ENCODE results near the gene BSDC1.
A peak's percentile ranks its signal among the peaks of the same experiment; 100 is the strongest.

Gene BSDC1

DNA sequence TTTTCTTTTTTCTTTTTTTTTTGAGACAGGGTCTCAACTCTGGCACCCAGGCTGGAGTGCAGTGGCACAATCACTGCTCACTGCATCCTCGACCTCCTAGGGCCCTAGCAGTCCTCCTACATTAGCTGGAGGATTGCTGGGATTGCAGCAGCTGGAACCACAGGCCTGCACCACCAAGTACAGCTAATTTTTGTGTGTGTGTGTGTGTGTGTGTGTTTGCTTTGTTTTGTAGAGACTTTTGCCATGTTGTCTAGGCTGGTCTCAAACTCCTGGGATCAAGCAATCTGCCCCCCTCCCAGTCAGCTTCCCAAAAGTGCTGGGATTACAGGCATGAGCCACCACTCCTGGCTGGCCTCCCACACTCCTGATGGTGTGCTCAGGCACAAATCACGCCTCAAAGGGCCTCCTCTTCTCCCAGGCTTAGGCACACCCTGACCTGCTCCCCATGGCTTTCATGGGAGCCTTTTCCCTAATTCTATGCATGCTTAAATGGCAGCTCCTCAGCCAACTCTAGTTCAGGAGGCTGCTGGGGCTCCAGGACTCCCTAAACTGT, 41.3 kb downstream of the BSDC1 start:
- TF ChIP-seq, protein P1, sequence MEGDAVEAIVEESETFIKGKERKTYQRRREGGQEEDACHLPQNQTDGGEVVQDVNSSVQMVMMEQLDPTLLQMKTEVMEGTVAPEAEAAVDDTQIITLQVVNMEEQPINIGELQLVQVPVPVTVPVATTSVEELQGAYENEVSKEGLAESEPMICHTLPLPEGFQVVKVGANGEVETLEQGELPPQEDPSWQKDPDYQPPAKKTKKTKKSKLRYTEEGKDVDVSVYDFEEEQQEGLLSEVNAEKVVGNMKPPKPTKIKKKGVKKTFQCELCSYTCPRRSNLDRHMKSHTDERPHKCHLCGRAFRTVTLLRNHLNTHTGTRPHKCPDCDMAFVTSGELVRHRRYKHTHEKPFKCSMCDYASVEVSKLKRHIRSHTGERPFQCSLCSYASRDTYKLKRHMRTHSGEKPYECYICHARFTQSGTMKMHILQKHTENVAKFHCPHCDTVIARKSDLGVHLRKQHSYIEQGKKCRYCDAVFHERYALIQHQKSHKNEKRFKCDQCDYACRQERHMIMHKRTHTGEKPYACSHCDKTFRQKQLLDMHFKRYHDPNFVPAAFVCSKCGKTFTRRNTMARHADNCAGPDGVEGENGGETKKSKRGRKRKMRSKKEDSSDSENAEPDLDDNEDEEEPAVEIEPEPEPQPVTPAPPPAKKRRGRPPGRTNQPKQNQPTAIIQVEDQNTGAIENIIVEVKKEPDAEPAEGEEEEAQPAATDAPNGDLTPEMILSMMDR (IDR thresholded peaks at IDR 0.05; ENCODE audit: insufficient read depth, low read length, missing control alignments) = no peak
- POLR2A ChIA-PET = interaction anchor here (0.5 to 5.6 kb wide), 2 partner anchors 17 to 268 kb away, joined by 3 to 38 read pairs; partner anchors contain the start of gene MARCKSL1
- CTCF ChIA-PET = interaction anchor here (0.9 to 3.8 kb wide), 10 partner anchors 12 to 153 kb away, joined by 3 to 26 read pairs (median 4); partner anchors contain the start of genes CCDC28B, DCDC2B and MARCKSL1
- no peak overlapping the region for H3K4me3 ChIP-seq (ENCODE audit: low read depth, low read length)
- no peak for DNase-seq (ENCODE audit: low read depth, low spot score)

DNA sequence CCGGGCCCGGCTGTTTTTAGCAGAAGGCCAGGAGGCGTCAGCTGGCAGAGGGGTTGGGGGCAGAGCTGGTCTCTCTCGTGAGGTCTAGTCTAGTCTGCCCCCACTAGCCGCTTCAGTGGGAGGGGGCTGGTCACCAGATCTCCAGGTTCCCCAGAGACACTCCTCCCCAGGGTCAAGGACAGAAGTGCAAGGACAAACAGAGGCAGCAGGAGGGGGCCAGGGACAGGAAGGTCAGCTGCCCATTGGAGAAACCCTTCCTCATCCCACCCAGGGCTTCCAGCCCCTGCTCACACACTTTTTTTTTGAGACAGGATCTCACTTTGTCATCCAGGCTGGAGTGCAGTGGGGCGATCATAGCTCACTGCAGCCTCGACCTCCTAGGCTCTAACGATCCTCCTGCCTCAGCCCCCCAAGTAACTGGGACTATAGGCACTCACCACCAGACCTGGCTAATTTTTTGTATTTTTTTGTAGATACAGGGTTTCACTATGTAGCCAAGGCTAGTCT, 41.9 kb downstream of the BSDC1 start:
- DNase-seq (ENCODE audit: low read depth, low spot score) = no peak
- TF ChIP-seq, protein P1 (IDR thresholded peaks at IDR 0.05; ENCODE audit: insufficient read depth, low read length, missing control alignments) = no peak
- CTCF ChIA-PET = interaction anchor here (0.9 to 3.8 kb wide), 8 partner anchors 16 to 152 kb away, joined by 3 to 26 read pairs (median 3); partner anchors contain the start of genes CCDC28B, DCDC2B and MARCKSL1
- peak overlapping the region; percentile 71 for H3K4me3 ChIP-seq (ENCODE audit: low read depth, low read length)
- POLR2A ChIA-PET = interaction anchor here (0.5 to 5.6 kb wide), 2 partner anchors 16 to 269 kb away, joined by 3 to 38 read pairs; partner anchors contain the start of gene MARCKSL1

DNA sequence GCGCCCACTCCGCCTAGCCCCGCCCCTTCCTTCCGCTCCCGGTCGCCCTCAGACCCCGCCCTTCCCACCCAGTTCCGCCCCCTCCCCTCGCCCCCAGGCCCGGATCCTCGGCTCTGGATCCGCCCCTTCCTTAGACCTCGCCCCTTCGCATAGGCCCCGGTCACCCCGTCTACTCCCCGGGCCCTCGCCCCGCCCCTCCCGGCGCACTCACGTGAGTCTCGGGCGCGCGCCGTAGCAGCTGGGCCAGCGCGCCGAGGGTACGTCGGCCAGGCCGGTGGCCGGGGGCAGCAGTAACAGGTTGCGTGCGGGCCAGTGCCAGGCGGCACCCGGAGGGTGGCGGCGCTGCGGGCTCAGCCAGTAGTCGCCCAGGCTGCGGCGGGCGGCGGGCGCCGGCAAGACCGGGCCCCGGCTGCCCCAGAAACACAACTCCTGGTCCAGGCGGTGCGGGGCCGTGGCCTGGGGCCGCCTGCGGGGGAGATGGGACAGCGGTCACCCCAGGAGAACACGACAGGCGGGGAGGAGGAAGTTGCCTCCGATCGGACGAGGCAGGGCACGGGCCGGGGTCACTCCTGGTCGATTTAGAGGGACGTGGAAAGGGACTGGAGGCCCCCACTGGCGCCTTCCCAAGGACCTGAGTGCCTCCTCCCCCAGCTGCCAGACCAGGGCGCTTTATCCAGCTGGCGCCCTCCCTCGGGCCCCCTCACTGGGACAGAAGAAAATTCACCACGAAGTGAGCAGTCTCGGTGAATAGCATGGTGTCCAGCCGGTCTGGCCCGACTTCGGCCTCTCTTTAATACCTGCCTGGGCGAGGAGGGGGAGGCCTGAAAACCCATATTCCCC, 42.6 kb downstream of the BSDC1 start:
- TF ChIP-seq, protein P1 (IDR thresholded peaks at IDR 0.05; ENCODE audit: insufficient read depth, low read length, missing control alignments) = peak; percentile 8
- ChIA-PET POLR2A (interaction anchor here (0.7 to 5.6 kb wide), 4 partner anchors 15 to 151 kb away, joined by 3 to 38 read pairs (median 4); partner anchors contain the start of genes DCDC2B, IQCC and MARCKSL1), CTCF (interaction anchor here (1.0 to 3.8 kb wide), 4 partner anchors 15 to 136 kb away, joined by 3 to 26 read pairs (median 10); partner anchors contain the start of gene MARCKSL1)
- DNase-seq (ENCODE audit: low read depth, low spot score) = peak; percentile 44
- H3K4me3 ChIP-seq (ENCODE audit: low read depth, low read length) = peak overlapping the region; percentile 71

DNA sequence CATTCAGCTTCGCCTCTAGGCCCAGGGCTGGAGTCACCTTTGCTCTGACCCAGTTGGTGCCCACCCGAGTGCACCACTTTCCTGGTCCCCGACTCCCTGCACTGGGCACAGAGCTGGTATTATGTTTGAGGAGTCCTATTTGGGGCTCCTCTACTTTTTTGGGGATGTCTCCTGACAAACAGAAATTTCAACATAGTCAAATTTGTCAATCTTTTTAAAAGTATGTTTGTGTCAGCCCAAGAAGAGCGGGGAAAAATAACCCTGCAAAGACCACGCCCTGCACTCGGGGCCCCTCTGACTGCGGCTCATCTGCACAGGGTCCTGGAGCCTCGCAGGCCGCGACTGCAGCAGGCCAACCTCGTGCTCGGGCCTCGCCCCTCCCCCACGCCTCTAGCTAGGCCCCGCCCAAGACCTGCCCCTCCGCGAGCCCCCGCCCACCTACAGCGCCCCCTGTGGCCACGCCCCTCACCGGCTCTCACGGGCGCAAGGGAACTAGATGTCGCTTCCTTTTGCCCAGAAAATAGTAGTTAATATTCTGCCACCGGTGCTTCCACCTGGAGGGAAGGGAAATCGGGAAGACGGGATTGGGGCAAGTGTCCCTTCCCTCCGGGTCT, 43.3 kb downstream of the BSDC1 start:
- ChIA-PET CTCF (interaction anchor here (0.6 to 3.8 kb wide), 5 partner anchors 9 to 135 kb away, joined by 3 to 26 read pairs (median 4); partner anchors contain the start of gene MARCKSL1), POLR2A (interaction anchor here (0.7 to 5.6 kb wide), 4 partner anchors 15 to 150 kb away, joined by 3 to 38 read pairs (median 4); partner anchors contain the start of genes DCDC2B, IQCC and MARCKSL1)
- DNase-seq (ENCODE audit: low read depth, low spot score) = no peak
- TF ChIP-seq, protein P1 (IDR thresholded peaks at IDR 0.05; ENCODE audit: insufficient read depth, low read length, missing control alignments) = peak; percentile 61
- H3K4me3 ChIP-seq (ENCODE audit: low read depth, low read length) = peak overlapping the region; percentile 71

DNA sequence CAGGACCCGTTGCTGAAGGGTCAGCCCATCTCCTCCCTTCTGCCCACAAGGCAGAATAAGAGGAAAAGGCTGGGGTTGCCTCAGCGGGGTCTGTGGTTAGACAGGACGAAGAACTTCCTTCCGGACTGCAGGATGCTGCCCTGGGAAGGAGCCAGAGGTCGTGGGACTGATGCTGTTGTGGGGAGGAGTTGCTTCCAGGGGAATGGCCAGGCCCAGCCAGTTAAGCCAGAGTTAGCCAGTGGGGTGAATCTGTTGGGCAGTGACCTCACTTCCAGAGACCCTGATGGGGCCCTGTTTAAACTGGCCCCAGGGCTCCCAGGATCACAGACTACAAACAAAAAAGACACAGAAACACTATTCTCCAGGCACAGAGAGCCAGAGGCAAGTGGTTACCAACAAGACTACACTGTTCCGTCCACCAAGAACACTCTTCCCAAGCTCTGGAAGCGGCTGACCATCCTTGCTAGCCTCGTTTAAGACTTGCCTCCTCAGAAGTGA, 45.0 kb downstream of the BSDC1 start:
- TF ChIP-seq, protein P1 (IDR thresholded peaks at IDR 0.05; ENCODE audit: insufficient read depth, low read length, missing control alignments) = no peak
- DNase-seq (ENCODE audit: low read depth, low spot score) = no peak
- no peak overlapping the region for H3K4me3 ChIP-seq (ENCODE audit: low read depth, low read length)
- CTCF ChIA-PET = no interaction called here
- POLR2A ChIA-PET = interaction anchor here (1.1 kb wide), 1 partner anchor 13 kb away, joined by 3 read pairs; the partner anchor contains the start of gene MARCKSL1

All from AG04449 (cell line).